Measurements from ENCODE around the gene INAVA.
"Not testable (repeated sequence)": the region's sequence is repeated elsewhere in the genome, so short reads cannot be mapped to it uniquely, and the experiment has no call there.

The INAVA gene

DNA sequence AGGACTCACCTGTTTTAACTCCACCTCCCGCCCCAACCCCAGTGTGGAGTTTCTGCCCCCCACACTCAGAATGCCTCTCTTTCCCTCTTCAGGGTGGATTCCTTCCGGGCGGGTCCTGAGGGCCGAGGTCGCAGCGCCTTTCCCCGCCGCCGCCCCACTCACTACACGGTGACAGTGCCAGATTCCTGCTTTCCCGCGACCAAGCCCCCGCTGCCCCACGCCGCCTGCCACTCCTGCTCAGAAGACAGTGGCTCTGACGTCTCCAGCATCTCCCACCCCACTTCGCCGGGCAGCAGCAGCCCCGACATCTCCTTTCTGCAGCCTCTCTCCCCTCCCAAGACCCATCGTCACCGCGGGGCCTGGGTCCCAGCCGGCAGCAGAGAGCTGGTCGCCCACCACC is 16.7 kb downstream of the INAVA start:
- no peak for DNase-seq (ENCODE audit: low read depth)
- no peak overlapping the region for H3K4me3 ChIP-seq (ENCODE audit: control insufficient read depth, low read depth, low read length)
- TF ChIP-seq, protein P1, sequence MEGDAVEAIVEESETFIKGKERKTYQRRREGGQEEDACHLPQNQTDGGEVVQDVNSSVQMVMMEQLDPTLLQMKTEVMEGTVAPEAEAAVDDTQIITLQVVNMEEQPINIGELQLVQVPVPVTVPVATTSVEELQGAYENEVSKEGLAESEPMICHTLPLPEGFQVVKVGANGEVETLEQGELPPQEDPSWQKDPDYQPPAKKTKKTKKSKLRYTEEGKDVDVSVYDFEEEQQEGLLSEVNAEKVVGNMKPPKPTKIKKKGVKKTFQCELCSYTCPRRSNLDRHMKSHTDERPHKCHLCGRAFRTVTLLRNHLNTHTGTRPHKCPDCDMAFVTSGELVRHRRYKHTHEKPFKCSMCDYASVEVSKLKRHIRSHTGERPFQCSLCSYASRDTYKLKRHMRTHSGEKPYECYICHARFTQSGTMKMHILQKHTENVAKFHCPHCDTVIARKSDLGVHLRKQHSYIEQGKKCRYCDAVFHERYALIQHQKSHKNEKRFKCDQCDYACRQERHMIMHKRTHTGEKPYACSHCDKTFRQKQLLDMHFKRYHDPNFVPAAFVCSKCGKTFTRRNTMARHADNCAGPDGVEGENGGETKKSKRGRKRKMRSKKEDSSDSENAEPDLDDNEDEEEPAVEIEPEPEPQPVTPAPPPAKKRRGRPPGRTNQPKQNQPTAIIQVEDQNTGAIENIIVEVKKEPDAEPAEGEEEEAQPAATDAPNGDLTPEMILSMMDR (IDR thresholded peaks at IDR 0.05; ENCODE audit: control insufficient read depth, insufficient read depth, low read depth, low read length, missing control alignments), result no peak

DNA sequence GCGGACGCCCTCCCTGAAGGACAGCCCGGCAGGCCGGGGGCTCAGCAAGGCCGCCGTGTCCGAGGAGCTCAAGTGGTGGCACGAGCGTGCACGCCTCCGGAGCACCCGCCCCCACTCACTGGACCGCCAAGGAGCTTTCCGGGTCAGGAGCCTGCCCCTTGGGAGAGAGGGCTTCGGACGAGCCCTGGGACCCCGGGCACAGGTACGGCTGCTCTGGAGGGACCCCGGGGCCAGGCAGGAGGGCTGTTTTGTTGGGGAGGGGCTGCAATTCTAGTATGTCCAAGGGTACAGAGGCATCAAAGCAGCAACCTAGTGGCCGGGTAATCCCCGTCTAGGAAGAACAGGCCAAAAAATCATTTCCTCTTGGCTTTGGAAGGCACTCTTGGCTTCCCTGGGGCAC is 17.2 kb downstream of the INAVA start:
- not testable (repeated sequence) for H3K4me3 ChIP-seq (ENCODE audit: control insufficient read depth, low read depth, low read length); DNase-seq (ENCODE audit: low read depth)

DNA sequence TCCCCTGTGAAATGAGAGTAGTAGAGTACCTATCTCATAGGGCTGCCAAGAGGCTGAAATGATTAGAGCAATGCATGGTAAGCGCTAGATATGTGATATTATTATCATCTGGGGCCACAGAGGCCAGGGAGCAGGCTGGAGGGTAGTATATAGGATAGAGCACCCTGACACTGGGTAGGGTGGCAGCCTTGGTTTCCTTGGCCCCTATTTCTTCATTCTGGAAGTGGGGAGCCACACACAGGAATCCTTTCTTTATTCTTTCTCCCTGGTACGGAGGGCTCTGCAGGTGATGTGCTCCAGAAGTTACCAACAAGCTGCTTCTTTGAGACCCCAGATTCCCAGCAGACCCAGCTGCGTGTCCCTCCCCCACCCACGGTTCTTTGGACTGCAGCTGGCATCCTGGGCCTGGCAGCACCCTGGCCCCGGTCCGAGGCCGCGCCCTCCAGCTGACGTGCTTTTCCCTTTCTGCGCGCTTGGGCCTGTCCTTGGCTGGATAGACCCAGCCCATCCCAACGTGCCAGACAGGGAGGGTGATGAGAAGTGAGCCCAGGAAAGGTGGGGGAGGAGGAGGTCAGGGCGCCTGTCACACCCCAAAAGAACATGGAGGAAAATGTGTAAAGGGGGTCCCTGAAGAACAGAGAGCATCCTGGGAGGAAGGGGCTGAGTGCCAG is 18.2 kb downstream of the INAVA start:
- H3K4me3 ChIP-seq (ENCODE audit: control insufficient read depth, low read depth, low read length), result no peak overlapping the region
- DNase-seq (ENCODE audit: low read depth), result no peak
- TF ChIP-seq, protein P1 (IDR thresholded peaks at IDR 0.05; ENCODE audit: control insufficient read depth, insufficient read depth, low read depth, low read length, missing control alignments), result no peak

DNA sequence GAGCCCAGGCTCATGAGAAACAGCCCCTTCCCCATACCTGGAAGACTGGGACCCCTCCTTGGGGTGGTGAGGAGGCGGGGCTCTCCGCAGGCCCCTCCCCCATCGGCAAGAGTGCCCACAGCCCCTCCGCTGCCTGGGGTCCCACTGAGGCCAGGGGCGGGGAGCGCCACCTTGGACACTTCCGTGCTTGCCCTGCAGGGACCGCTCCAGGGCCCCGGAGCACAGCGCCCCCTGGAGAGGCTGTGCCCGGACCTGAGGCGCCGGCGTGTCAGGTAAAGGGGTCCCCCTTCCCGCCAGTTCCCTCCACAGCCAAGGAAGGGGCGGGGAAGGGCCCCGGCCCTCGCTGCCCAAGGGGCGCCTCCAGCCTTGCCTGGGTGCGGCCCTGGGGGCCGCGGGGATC is 21.5 kb downstream of the INAVA start:
- DNase-seq (ENCODE audit: low read depth), result no peak
- no peak overlapping the region for H3K4me3 ChIP-seq (ENCODE audit: control insufficient read depth, low read depth, low read length)
- TF ChIP-seq, protein P1 (IDR thresholded peaks at IDR 0.05; ENCODE audit: control insufficient read depth, insufficient read depth, low read depth, low read length, missing control alignments), result no peak

DNA sequence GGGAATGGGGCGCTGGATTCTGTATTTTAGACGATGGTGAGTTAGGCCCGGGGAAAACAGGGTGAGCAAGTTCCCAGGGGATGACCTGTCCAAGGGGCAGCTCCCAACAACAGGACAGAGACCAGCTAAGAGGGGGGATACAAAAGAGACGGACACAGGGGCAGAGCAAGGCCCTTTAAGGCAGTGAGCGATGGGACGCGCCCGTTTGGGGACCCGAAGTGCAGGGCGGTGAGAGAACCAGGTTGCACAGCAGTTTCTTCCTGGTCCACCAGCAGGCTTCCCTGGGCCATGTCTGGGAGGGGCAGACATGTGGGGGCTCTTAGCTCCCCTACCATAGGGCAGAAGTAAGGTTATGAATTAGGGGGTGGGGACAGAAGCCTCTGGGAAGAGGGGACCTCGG is 22.0 kb downstream of the INAVA start:
- no peak overlapping the region for H3K4me3 ChIP-seq (ENCODE audit: control insufficient read depth, low read depth, low read length)
- DNase-seq (ENCODE audit: low read depth), result no peak
- TF ChIP-seq, protein P1 (IDR thresholded peaks at IDR 0.05; ENCODE audit: control insufficient read depth, insufficient read depth, low read depth, low read length, missing control alignments), result no peak

DNA sequence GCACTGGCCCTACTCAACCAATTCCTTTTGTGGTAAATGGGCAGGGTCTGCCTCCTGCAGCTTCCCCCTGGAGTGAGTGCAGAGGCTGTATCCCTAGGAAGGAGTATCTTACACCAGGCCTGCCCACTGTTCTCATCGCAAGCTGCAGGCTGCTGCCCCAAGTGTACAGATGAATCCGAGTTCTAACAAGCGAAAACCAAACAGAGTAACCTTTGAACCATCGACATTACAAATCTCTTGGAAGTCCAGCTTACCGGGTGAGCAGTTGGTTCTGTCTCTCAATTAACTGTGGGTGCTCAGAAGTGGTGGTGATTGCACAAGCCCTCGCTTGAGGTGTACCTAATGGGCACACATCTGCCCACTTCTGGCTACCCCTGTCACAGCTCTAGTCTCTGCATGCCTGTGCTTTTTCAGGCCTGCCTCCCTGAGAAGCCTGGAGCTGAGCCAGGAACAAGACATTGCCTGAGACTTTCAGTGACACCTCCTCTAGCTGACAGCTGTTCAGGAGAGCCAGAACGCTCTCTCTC is 22.7 kb downstream of the INAVA start:
- no peak overlapping the region for H3K4me3 ChIP-seq (ENCODE audit: control insufficient read depth, low read depth, low read length)
- DNase-seq (ENCODE audit: low read depth), result no peak
- TF ChIP-seq, protein P1 (IDR thresholded peaks at IDR 0.05; ENCODE audit: control insufficient read depth, insufficient read depth, low read depth, low read length, missing control alignments), result no peak

DNA sequence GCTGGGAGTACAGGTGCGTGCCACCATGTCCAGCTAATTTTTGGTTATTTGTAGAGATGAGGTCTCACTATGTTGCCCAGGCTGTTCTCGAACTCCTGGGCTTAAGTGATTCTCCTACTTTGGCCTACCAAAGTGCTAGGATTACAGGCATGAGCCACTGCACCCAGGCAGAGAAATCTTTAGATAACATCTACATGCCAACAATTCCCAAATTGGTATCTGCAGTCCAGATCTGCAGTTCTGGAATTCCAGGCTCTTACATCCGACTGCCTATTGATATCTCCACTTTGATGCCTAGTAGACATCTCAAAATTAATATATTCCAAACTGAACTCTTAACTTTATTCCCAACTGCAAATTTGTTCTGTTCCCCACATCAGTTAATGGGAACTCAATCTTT is 23.3 kb downstream of the INAVA start:
- no peak overlapping the region for H3K4me3 ChIP-seq (ENCODE audit: control insufficient read depth, low read depth, low read length)
- DNase-seq (ENCODE audit: low read depth), result no peak
- TF ChIP-seq, protein P1 (IDR thresholded peaks at IDR 0.05; ENCODE audit: control insufficient read depth, insufficient read depth, low read depth, low read length, missing control alignments), result no peak
